Dedifferentiated amniotic fluid mesenchymal stem cell (primary cell): ENCODE data around the gene NR2F1.

Source experiments
- DNase-seq: peaks from one replicate; pipeline ENCODE4 v3.0.0-alpha.2; 2016; ENCODE audit errors: extremely low spot score

The NR2F1 gene

GRCh38 chr5:93591323-93591945 lies 8.4 kb downstream of the NR2F1 start:
- DNase-seq, result no peak

DNA sequence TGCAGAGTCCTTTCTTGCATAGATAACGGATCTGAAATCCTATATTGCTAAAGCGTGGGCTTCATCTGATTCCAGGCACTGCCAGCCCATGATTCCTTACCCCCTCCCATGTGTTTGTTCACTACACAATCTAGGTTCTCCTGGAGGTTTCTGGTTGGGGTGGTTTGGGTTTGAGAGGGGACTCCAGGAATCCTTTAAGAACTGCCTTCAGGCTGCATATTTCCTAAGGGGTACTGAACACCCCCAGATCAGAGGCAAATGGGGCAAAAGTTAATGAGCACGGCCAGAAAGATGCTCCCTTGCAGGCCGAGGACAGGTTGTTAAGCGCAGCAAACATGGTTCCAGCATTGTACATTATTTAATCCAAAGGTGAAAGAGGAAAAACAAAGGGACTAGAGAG lies 9.9 kb downstream of the NR2F1 start:
- no peak for DNase-seq

- no peak for DNase-seq
Measured at GRCh38 chr5:93593476-93594131, 10.6 kb downstream of the NR2F1 start.

GRCh38 chr5:93594591-93595419 lies 11.8 kb downstream of the NR2F1 start:
- no peak for DNase-seq

- no peak for DNase-seq
Measured at GRCh38 chr5:93595420-93596147, 12.6 kb downstream of the NR2F1 start.

DNA sequence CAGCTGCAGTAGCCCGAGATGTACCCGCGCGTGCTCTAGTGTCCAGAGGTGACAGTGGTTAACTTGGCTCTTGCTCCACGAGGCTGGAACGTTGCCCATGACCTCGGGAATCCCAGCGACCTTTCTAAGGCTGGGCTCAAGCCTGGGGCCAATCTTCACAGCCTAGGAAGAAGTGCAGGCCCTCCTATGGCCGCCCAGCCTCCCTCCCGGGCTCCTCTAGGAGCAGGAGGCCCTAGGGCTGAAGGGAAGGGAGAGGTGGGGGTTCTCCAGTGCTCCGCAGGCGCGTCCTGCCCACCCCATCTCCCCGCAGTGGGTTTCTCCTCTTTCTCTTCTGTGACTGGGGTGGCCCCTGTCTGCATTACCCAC lies 13.3 kb downstream of the NR2F1 start:
- no peak for DNase-seq

- DNase-seq, result no peak
Measured at GRCh38 chr5:93596676-93597490, 13.9 kb downstream of the NR2F1 start.

- DNase-seq, result no peak
Measured at GRCh38 chr5:93598091-93599000, 15.3 kb downstream of the NR2F1 start.

DNA sequence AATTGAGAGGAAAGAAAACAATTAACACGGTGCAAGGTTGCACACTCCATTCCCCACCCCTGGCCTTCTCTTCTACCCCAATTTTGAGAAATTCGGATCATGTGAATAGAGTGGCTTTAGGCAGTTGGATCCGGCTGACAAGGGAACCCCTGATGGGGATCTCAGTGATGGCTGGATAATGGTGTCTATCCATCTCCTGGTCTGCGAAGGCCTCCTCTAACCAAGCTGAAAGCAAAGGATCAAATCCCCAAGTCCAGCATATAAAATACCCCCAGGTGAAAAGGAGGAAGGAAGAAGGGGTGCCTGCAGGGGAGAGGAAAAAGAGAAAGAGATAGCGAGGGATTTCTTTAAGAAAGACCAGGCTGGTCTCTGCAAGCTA lies 16.0 kb downstream of the NR2F1 start:
- DNase-seq, result no peak

GRCh38 chr5:93599399-93600120 lies 16.5 kb downstream of the NR2F1 start:
- no peak for DNase-seq

GRCh38 chr5:93600409-93601070 lies 17.5 kb downstream of the NR2F1 start:
- DNase-seq, result no peak

DNA sequence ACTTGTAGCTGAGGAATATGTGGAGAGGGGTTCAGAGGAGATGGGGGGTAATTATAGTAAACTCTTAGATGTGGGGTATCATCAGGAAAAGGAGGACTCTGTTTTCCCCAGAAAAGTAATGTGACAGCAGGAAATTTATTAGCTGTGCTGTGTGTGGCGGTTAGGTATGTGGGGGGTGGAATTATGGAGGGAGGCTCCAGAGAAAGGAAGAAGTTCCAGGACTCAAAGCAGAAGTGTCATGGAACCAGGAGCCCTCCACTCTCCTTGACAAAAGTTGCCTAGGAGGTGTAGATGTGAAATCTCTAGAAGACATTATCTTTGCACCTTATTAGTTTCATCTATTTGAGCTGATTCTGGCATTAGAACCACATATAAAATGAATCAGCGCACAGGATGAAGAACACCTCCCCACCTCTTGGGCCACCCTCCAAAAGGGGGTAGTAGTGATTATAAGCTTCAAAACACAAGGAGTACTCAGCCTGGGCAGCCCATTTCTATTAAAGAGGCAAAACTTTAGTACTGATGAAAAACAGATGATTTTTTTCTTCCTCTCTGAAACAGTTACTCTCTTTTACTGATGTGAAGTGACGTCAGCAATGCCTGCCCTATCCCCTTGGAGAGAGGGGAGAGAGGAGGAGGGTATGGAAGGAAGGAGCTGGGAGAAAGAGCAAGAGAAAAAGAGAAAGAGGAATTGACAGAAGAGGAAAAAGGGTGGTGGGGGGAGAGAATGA lies 18.2 kb downstream of the NR2F1 start:
- DNase-seq, result no peak

GRCh38 chr5:93601802-93602155 lies 18.8 kb downstream of the NR2F1 start:
- no peak for DNase-seq

DNA sequence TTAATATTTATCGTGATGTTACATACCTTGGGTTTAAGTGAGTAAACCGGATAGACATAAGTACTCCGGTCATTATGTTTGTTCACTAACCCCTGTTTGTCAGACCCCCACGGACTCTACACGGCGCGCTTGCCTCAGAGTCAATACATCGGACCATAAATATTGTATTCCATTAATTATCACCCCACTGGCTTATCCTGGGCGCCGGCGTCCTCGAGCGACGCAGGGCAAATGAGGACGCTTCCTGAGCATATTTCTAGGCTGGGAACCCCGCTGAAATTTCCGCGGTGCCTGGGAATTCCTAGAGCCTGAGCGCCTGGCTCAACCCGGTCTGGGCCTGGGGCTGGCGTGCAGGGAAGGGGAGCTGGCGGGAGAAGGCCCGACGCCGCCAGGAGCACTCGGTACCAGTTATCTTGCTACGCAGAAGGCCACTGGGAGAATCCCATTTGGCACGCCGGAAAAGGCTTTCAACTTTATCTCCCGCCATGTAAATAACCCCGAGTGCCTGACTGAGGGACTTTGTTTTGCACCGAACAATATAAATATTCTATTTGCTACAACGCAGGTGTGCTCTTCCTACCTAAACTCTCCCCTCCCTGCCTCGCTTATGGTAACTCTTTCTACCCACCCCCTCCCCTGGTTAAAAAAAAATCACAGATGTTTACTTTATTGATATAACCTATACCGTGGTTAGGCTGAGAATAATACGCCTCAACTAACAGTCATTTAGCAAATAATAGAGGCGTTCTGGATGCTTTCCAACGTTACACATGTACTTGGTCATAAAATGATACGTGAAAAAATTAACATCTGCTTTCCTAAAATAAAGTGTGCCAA lies 19.4 kb downstream of the NR2F1 start:
- no peak for DNase-seq

DNA sequence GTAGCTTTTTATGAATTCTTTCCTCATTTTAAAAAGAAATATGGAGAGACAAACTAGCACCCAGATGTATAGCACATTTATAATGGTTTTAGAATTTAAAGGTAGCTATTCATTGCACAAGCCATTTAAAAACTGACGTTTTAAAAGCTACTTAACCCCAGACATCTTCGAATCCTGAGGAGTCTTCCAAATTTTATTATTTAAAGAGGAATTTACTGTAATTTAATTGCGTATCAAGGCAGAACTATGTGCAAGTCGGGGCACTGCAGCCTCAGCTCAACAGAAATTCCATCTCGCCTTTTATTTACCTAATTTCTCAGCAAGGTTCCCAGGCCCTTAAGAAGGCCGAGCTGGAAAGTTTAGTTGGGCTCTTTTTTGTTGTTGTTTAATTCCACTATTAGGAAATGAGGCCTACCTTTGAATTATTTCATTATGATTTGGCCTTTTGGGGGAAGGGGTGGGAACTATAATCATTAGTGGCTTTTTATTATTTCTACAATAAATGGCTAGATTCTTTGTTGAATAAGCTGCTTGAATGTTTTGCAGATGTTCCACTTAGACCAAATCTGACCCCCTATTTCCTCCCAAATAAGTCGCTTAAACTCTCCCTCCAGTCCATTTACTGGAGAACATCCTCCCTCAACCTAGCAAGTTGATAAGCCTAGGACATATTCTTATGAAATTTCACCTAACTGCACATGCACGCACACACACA lies 20.2 kb downstream of the NR2F1 start:
- no peak for DNase-seq

- DNase-seq, result no peak
Measured at GRCh38 chr5:93603793-93604643, 21.0 kb downstream of the NR2F1 start.
